Endothelial cell of umbilical vein (primary cell): ENCODE results near the gene QPCT. TPM values are rescaled to one million over a fixed set of nuclear protein-coding genes. Genes with fewer than 3 reads are reported as not detected.

Experiments used
- BruUV-seq: library from RNA; stranded (reverse); fragments of 400-500 nt; replicated peaks from 2 replicates; lab custom pipeline; 2021; lab: Mats Ljungman, UMichigan
- CTCF ChIA-PET: fragments of 300-600, 350-600 bp; sonication (Branson Sonifier 250); formaldehyde crosslinking; loops from one replicate; lab custom pipeline; 2021; ENCODE audit warnings: antibody characterized with exemption, inconsistent platforms; lab: Charles Lee
- POLR2A ChIA-PET: fragments of 300-600, 350-600 bp; sonication (Branson Sonifier 250); formaldehyde crosslinking; loops from one replicate; lab custom pipeline; 2021; ENCODE audit warnings: antibody characterized with exemption, inconsistent platforms; lab: Charles Lee
- DNase-seq: peaks from one replicate; pipeline ENCODE4 v3.0.0-alpha.2; 2011; ENCODE audit warnings: low read depth, low spot score
- FAIRE-seq: peaks from 2 replicates; lab custom pipeline; 2011; peaks lifted over from hg19 to GRCh38; lab: Jason Lieb, UNC
- H2AFZ ChIP-seq: 2 replicates; pipeline ENCODE4 v1.6.0; 2012; ENCODE audit warnings: low read depth, low read length, control low read depth, inconsistent platforms
- H3K27ac ChIP-seq: 2 replicates; pipeline ENCODE4 v1.5.1; 2011; ENCODE audit warnings: low read depth, mild to moderate bottlenecking, control low read depth, low read length, moderate library complexity; ENCODE audit not compliant: insufficient read depth
- H3K27me3 ChIP-seq, 2 experiments: 2 replicates each; pipeline versions ENCODE4 v1.6.0 to v1.6.1; 2011; ENCODE audit warnings: low read length in 2 of 2, mixed read lengths in 1 of 2; ENCODE audit not compliant: control insufficient read depth in 2 of 2, insufficient read depth in 2 of 2
- H3K36me3 ChIP-seq, 2 experiments: 2 replicates in 1 of 2; 3 replicates in 1 of 2; pipeline ENCODE4 v1.5.1; 2011; ENCODE audit warnings: low read length in 2 of 2, mild to moderate bottlenecking in 1 of 2, moderate library complexity in 1 of 2; ENCODE audit not compliant: control insufficient read depth in 2 of 2, insufficient read depth in 2 of 2; ENCODE audit errors: extremely low read depth in 1 of 2
- H3K4me1 ChIP-seq: 3 replicates; pipeline ENCODE4 v1.5.1; 2011; ENCODE audit warnings: mild to moderate bottlenecking, low read length; ENCODE audit not compliant: control insufficient read depth, insufficient read depth; ENCODE audit errors: extremely low read depth
- H3K4me2 ChIP-seq: 2 replicates; pipeline ENCODE4 v1.6.1; 2011; ENCODE audit warnings: low read length, control low read depth, mixed read lengths; ENCODE audit not compliant: insufficient read depth
- H3K4me3 ChIP-seq, 3 experiments: fragments of 200-600 bp in 1 of 3; sonication (generic), shearing (Covaris generic) in 1 of 3; replicated peaks in 1 of 3; 2 replicates each; pipeline ENCODE4 v1.5.1; 2011 to 2016; ENCODE audit warnings: control low read depth in 3 of 3, low read length in 3 of 3, mild to moderate bottlenecking in 2 of 3, inconsistent platforms in 1 of 3, low read depth in 1 of 3, moderate library complexity in 1 of 3; ENCODE audit not compliant: insufficient read depth in 1 of 3
- H3K79me2 ChIP-seq: 2 replicates; pipeline ENCODE4 v1.6.0; 2012; ENCODE audit warnings: low read length, inconsistent platforms; ENCODE audit not compliant: control insufficient read depth, insufficient read depth
- H3K9ac ChIP-seq: replicated peaks from 2 replicates; pipeline ENCODE3; 2011; ENCODE audit warnings: low read length, control low read depth; ENCODE audit not compliant: insufficient read depth; ENCODE audit errors: extremely low read depth
- H3K9me1 ChIP-seq: replicated peaks from 3 replicates; pipeline ENCODE4 v1.6.0; 2011; ENCODE audit warnings: mild to moderate bottlenecking, low read length; ENCODE audit not compliant: control insufficient read depth, insufficient read depth; ENCODE audit errors: extremely low read depth
- H3K9me3 ChIP-seq: replicated peaks from 2 replicates; pipeline ENCODE4 v1.5.1; 2012; ENCODE audit warnings: low read length, inconsistent platforms; ENCODE audit not compliant: control insufficient read depth, insufficient read depth
- H4K20me1 ChIP-seq: replicated peaks from 2 replicates; pipeline ENCODE3; 2011; ENCODE audit warnings: mild to moderate bottlenecking, low read length; ENCODE audit not compliant: control insufficient read depth, insufficient read depth; ENCODE audit errors: extremely low read depth
- EZH2 ChIP-seq: IDR thresholded peaks from 2 replicates; pipeline ENCODE4 v1.6.1; 2012; ENCODE audit warnings: borderline replicate concordance, low read depth, mild to moderate bottlenecking, moderate library complexity, low read length, inconsistent platforms; ENCODE audit not compliant: severe bottlenecking
- MAX ChIP-seq: IDR thresholded peaks from 2 replicates; pipeline ENCODE4 v1.6.1; 2011; ENCODE audit not compliant: insufficient read depth, insufficient read length
- MYC ChIP-seq: IDR thresholded peaks from one replicate; pipeline ENCODE4 v1.6.1; 2011; ENCODE audit warnings: mild to moderate bottlenecking, low read depth, low read length
- dilution Hi-C: fragments of 300-500 bp; cut with MboI; formaldehyde crosslinking; loops from one replicate; pipeline ENCODE4 v1.15.0; 2019; ENCODE audit warnings: low sequenced_read_pairs; ENCODE audit not compliant: extremely low pct_ligation_motif_present
- intact Hi-C: fragments of 100-400 bp; cut with micrococcal nuclease; formaldehyde crosslinking; loops from one replicate; pipeline ENCODE4 v1.10.0; 2022
- polyA plus RNA-seq, 4 experiments: library from polyadenylated mRNA; depleted of rRNA in 3 of 4; stranded (reverse) in 3 of 4; unstranded in 1 of 4; fragments of >200 nt; gene quantifications; 2 replicates each; pipeline versions ENCODE4 v1.2.1 to v1.2.3, GENCODE V29; 2011 to 2012; ENCODE audit warnings: missing spikeins in 1 of 4
- small RNA-seq: library from RNA; depleted of rRNA; stranded (forward); fragments of <200 nt; gene quantifications from one replicate; pipeline ENCODE3, GENCODE V24; 2012; ENCODE audit warnings: low replicate concordance, low read depth; ENCODE audit not compliant: insufficient read depth, insufficient read length
- total RNA-seq: library from RNA; stranded (reverse); gene quantifications from 2 replicates; pipeline ENCODE4 v1.2.3, GENCODE V29; 2021

QPCT gene
- total and polyA plus RNA-seq, 2 donors (not counting 3 experiments of a cell fraction or from before 2014, with no cell fraction given), result 12.8 to 17.2 TPM

- no peak overlapping the region for H3K27ac ChIP-seq
- H3K4me1 ChIP-seq, result no peaks in the 10 kb centered on the region
- no peaks in the 10 kb centered on the region for H3K79me2 ChIP-seq
- dilution Hi-C loops (loop anchor here (25.0 kb wide), 1 partner anchor 439 kb away; no protein-coding TSS in a partner anchor), intact Hi-C loops (no loop called here)
- H3K27me3 ChIP-seq, result no peaks in the 10 kb centered on the region
- POLR2A ChIA-PET, result interaction anchor here (0.6 kb wide), 1 partner anchor 226 kb away, joined by 3 read pairs; no protein-coding TSS in a partner anchor
- H3K9me1 ChIP-seq, result no peaks in the 10 kb centered on the region
- H3K36me3 ChIP-seq, result no peaks in the 10 kb centered on the region
- no peak overlapping the region for H3K9ac ChIP-seq
- no peak for DNase-seq
- no peak overlapping the region for H3K4me2 ChIP-seq
- H4K20me1 ChIP-seq, result no peaks in the 10 kb centered on the region
- FAIRE-seq, result no peak
- H3K4me3 ChIP-seq, result no peak overlapping the region
- TF ChIP-seq EZH2 (no peak), MYC (no peak), MAX (no peak)
- no peak overlapping the region for H2AFZ ChIP-seq
- no TSS peak for BruUV-seq
- no peaks in the 10 kb centered on the region for H3K9me3 ChIP-seq
- CTCF ChIA-PET, result interaction anchor here (1.8 to 1.9 kb wide), 3 partner anchors 27 to 455 kb away, joined by 5 to 11 read pairs (median 10); no protein-coding TSS in a partner anchor
These were observed 78.4 kb downstream of the QPCT start for GRCh38 chr2:37422816-37423215.

Small RNAs within 50 kb of the gene (small RNA-seq; reads per million reads assigned to genes)
- gene RNU6-939P, result not detected

Other genes starting within 250 kb of the QPCT start
- gene EIF2AK2, start 187.7 kb upstream of the QPCT start, total RNA-seq, result 39.6 and 41.1 TPM in 2 replicates
- 7.9 and 8.0 TPM in 2 replicates for gene EIF2AK2, start 187.7 kb upstream of the QPCT start, polyA plus RNA-seq
- gene SULT6B1, start 156.0 kb upstream of the QPCT start, total RNA-seq, result not detected in 2 replicates
- not detected in 2 replicates for gene SULT6B1, start 156.0 kb upstream of the QPCT start, polyA plus RNA-seq
- 36.3 and 41.5 TPM in 2 replicates for gene CEBPZOS, start 148.1 kb upstream of the QPCT start, total RNA-seq
- 24.8 and 29.1 TPM in 2 replicates for gene CEBPZOS, start 148.1 kb upstream of the QPCT start, polyA plus RNA-seq
- gene CEBPZ, start 113.0 kb upstream of the QPCT start, total RNA-seq, result 36.7 and 46.9 TPM in 2 replicates
- 1.7 and 3.6 TPM in 2 replicates for gene CEBPZ, start 113.0 kb upstream of the QPCT start, polyA plus RNA-seq
- 17.7 and 23.4 TPM in 2 replicates for gene NDUFAF7, start 113.0 kb upstream of the QPCT start, total RNA-seq
- 10.8 and 11.6 TPM in 2 replicates for gene NDUFAF7, start 113.0 kb upstream of the QPCT start, polyA plus RNA-seq
- gene PRKD3, start 19.8 kb upstream of the QPCT start, total RNA-seq, result 47.3 and 48.4 TPM in 2 replicates
- 11.9 and 14.9 TPM in 2 replicates for gene PRKD3, start 19.8 kb upstream of the QPCT start, polyA plus RNA-seq